PC-3 (cell line): ENCODE measurements around the gene HSD17B13.

Experiments used
- EZH2phosphoT487 ChIP-seq: fragments of 300-600 bp; sonication (generic); IDR thresholded peaks from 2 replicates; pipeline ENCODE4 v1.6.1; 2018; ENCODE audit warnings: mild to moderate bottlenecking, antibody characterized with exemption, low read length, borderline replicate concordance
- TF ChIP-seq, protein P1 (sequence below): fragments of 300-600 bp; sonication (generic); conservative IDR thresholded peaks from 2 replicates; pipeline ENCODE4 v1.5.1; 2017; ENCODE audit warnings: antibody characterized with exemption, low read depth, mild to moderate bottlenecking, low read length

DNA sequence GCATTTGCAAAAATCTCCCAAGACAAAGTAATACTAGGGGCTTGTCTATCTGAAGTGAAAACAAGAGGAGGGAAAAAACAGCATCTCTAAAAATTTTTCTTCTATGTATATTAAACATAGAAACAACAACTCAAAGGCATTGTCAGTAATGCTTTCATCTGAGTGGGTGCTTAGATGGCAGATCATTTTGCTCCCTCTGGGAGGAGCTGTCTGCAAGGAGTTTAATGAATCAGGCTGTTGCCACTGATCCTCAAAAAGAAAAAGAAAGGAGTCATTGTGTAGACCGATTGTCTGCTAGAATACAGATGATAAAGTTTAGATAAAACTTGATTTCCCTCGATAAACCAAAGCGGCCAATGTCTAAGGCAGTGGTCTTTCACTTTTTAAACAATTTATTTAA, 52.5 kb downstream of the HSD17B13 start:
- TF ChIP-seq, protein P1, sequence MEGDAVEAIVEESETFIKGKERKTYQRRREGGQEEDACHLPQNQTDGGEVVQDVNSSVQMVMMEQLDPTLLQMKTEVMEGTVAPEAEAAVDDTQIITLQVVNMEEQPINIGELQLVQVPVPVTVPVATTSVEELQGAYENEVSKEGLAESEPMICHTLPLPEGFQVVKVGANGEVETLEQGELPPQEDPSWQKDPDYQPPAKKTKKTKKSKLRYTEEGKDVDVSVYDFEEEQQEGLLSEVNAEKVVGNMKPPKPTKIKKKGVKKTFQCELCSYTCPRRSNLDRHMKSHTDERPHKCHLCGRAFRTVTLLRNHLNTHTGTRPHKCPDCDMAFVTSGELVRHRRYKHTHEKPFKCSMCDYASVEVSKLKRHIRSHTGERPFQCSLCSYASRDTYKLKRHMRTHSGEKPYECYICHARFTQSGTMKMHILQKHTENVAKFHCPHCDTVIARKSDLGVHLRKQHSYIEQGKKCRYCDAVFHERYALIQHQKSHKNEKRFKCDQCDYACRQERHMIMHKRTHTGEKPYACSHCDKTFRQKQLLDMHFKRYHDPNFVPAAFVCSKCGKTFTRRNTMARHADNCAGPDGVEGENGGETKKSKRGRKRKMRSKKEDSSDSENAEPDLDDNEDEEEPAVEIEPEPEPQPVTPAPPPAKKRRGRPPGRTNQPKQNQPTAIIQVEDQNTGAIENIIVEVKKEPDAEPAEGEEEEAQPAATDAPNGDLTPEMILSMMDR = peak; percentile 69
- no peak for TF ChIP-seq EZH2phosphoT487
